T-helper 1 cell treated with Interleukin-12 subunit alpha and Interleukin-12 subunit beta and Interleukin-4 antibody, amounts not matched to agents 30 μg/mL and 1 μg/mL, for 36 hours (primary cell): ENCODE data around the gene AGER.

ENCODE experiments used
- H3K27ac Mint-ChIP-seq: one replicate; pipeline ENCODE4 v1.8.0; 2021; ENCODE audit warnings: mild to moderate bottlenecking, mixed read lengths
- H3K27me3 Mint-ChIP-seq: one replicate; pipeline ENCODE4 v1.8.0; 2021; ENCODE audit warnings: low read depth, mixed read lengths
- H3K36me3 Mint-ChIP-seq: one replicate; pipeline ENCODE4 v1.8.0; 2021; ENCODE audit warnings: low read depth, mixed read lengths
- H3K4me1 Mint-ChIP-seq: one replicate; pipeline ENCODE4 v1.8.0; 2021; ENCODE audit warnings: low read depth, mixed read lengths
- H3K4me3 Mint-ChIP-seq: one replicate; pipeline ENCODE4 v1.8.0; 2021; ENCODE audit warnings: mild to moderate bottlenecking, moderate library complexity, mixed read lengths
- H3K9me3 Mint-ChIP-seq: one replicate; pipeline ENCODE4 v1.8.0; 2021; ENCODE audit warnings: mixed read lengths

AGER gene

GRCh38 chr6:32174416-32174815, 9.6 kb downstream of the AGER start:
- Mint-ChIP-seq H3K4me3 (peak overlapping the region; percentile 99), H3K36me3 (peaks cover 19% of the 10 kb centered on the region), H3K27ac (no peak overlapping the region), H3K27me3 (no peaks in the 10 kb centered on the region), H3K4me1 (peaks cover 56% of the 10 kb centered on the region), H3K9me3 (no peaks in the 10 kb centered on the region)

- H3K4me1 Mint-ChIP-seq: peaks cover 47% of the 10 kb centered on the region
- no peaks in the 10 kb centered on the region for H3K9me3 Mint-ChIP-seq
- no peak overlapping the region for H3K27ac Mint-ChIP-seq
- H3K36me3 Mint-ChIP-seq: peaks cover 21% of the 10 kb centered on the region
- H3K27me3 Mint-ChIP-seq: no peaks in the 10 kb centered on the region
- no peak overlapping the region for H3K4me3 Mint-ChIP-seq
Observed at GRCh38 chr6:32173051-32173727, 10.9 kb downstream of the AGER start.

- Mint-ChIP-seq H3K27ac (no peak overlapping the region), H3K36me3 (peaks cover 23% of the 10 kb centered on the region), H3K4me3 (no peak overlapping the region), H3K9me3 (no peaks in the 10 kb centered on the region), H3K4me1 (peaks cover 32% of the 10 kb centered on the region), H3K27me3 (no peaks in the 10 kb centered on the region)
Observed at GRCh38 chr6:32171234-32171633, 12.8 kb downstream of the AGER start.

GRCh38 chr6:32170294-32170693, 13.8 kb downstream of the AGER start:
- Mint-ChIP-seq H3K9me3 (no peaks in the 10 kb centered on the region), H3K27me3 (no peaks in the 10 kb centered on the region), H3K4me3 (no peak overlapping the region), H3K4me1 (peaks cover 29% of the 10 kb centered on the region), H3K36me3 (peaks cover 26% of the 10 kb centered on the region), H3K27ac (no peak overlapping the region)

- Mint-ChIP-seq H3K9me3 (no peaks in the 10 kb centered on the region), H3K27me3 (no peaks in the 10 kb centered on the region), H3K4me3 (no peak overlapping the region), H3K36me3 (peaks cover 27% of the 10 kb centered on the region), H3K27ac (no peak overlapping the region), H3K4me1 (peaks cover 19% of the 10 kb centered on the region)
Observed at GRCh38 chr6:32168807-32169591, 15.1 kb downstream of the AGER start.

GRCh38 chr6:32168350-32168749, 15.7 kb downstream of the AGER start:
- no peak overlapping the region for H3K4me3 Mint-ChIP-seq
- peaks cover 25% of the 10 kb centered on the region for H3K36me3 Mint-ChIP-seq
- H3K27me3 Mint-ChIP-seq: no peaks in the 10 kb centered on the region
- no peak overlapping the region for H3K27ac Mint-ChIP-seq
- H3K4me1 Mint-ChIP-seq: peaks cover 12% of the 10 kb centered on the region
- H3K9me3 Mint-ChIP-seq: no peaks in the 10 kb centered on the region

- Mint-ChIP-seq H3K9me3 (no peaks in the 10 kb centered on the region), H3K4me1 (peaks cover 7% of the 10 kb centered on the region), H3K36me3 (peaks cover 25% of the 10 kb centered on the region), H3K4me3 (no peak overlapping the region), H3K27me3 (no peaks in the 10 kb centered on the region), H3K27ac (no peak overlapping the region)
Observed at GRCh38 chr6:32167761-32168262, 16.2 kb downstream of the AGER start.

GRCh38 chr6:32167154-32167760, 16.8 kb downstream of the AGER start:
- H3K4me3 Mint-ChIP-seq: no peak overlapping the region
- H3K4me1 Mint-ChIP-seq: peaks cover 4% of the 10 kb centered on the region
- H3K36me3 Mint-ChIP-seq: peaks cover 25% of the 10 kb centered on the region
- H3K27me3 Mint-ChIP-seq: no peaks in the 10 kb centered on the region
- H3K27ac Mint-ChIP-seq: no peak overlapping the region
- H3K9me3 Mint-ChIP-seq: no peaks in the 10 kb centered on the region

- Mint-ChIP-seq H3K27ac (no peak overlapping the region), H3K27me3 (no peaks in the 10 kb centered on the region), H3K4me3 (no peak overlapping the region), H3K4me1 (peaks cover 4% of the 10 kb centered on the region), H3K9me3 (no peaks in the 10 kb centered on the region), H3K36me3 (peaks cover 25% of the 10 kb centered on the region)
Observed at GRCh38 chr6:32166411-32167061, 17.5 kb downstream of the AGER start.

- Mint-ChIP-seq H3K36me3 (peaks cover 11% of the 10 kb centered on the region), H3K27me3 (no peaks in the 10 kb centered on the region), H3K27ac (no peak within 1 kb of the TSS), H3K4me1 (no peaks in the 10 kb centered on the region), H3K4me3 (no peak within 1 kb of the TSS), H3K9me3 (no peaks in the 10 kb centered on the region)
Observed at GRCh38 chr6:32164295-32164694, 19.8 kb downstream of the AGER start, which contains the start of gene EGFL8. Gene EGFL8 (plus strand): TSS chr6:32164595. CDS start chr6:32166166, 1,571 bp downstream.

- Mint-ChIP-seq H3K9me3 (no peaks in the 10 kb centered on the region), H3K36me3 (peaks cover 9% of the 10 kb centered on the region), H3K4me3 (no peak overlapping the region), H3K27ac (no peak overlapping the region), H3K4me1 (no peaks in the 10 kb centered on the region), H3K27me3 (no peaks in the 10 kb centered on the region)
Observed at GRCh38 chr6:32163559-32164258, 20.3 kb downstream of the AGER start.

- Mint-ChIP-seq H3K36me3 (peaks cover 13% of the 10 kb centered on the region), H3K4me3 (no peak overlapping the region), H3K27ac (no peak overlapping the region), H3K4me1 (peaks cover 13% of the 10 kb centered on the region), H3K9me3 (no peaks in the 10 kb centered on the region), H3K27me3 (peaks cover 2% of the 10 kb centered on the region)
Observed at GRCh38 chr6:32158052-32158451, 26.0 kb downstream of the AGER start.

GRCh38 chr6:32156891-32157290, 27.2 kb downstream of the AGER start:
- peaks cover 16% of the 10 kb centered on the region for H3K4me1 Mint-ChIP-seq
- peaks cover 10% of the 10 kb centered on the region for H3K27me3 Mint-ChIP-seq
- no peak overlapping the region for H3K27ac Mint-ChIP-seq
- H3K4me3 Mint-ChIP-seq: no peak overlapping the region
- H3K36me3 Mint-ChIP-seq: peaks cover 13% of the 10 kb centered on the region
- no peaks in the 10 kb centered on the region for H3K9me3 Mint-ChIP-seq
